ENCODE measurements around the gene PDIA5.

DNA sequence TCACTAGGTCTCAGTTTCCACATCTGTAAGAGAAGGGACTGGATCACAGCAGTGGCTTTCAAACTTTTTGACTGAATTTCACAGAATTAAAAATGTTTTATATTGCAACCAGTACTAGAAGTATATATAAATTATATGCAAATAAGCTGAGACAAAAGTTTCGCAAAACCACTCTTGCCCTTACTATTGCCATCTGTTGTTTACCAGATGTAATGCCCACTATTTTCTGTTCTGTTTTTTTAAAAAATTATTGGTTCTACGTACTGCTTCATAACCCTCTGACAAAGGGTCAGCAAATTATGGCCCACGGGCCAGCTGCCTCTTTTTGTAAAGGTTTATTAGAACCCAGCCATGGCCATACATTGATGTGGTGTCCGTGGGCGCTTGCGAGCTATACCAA, 44.8 kb downstream of the PDIA5 start:
- TF ChIP-seq, protein P1, sequence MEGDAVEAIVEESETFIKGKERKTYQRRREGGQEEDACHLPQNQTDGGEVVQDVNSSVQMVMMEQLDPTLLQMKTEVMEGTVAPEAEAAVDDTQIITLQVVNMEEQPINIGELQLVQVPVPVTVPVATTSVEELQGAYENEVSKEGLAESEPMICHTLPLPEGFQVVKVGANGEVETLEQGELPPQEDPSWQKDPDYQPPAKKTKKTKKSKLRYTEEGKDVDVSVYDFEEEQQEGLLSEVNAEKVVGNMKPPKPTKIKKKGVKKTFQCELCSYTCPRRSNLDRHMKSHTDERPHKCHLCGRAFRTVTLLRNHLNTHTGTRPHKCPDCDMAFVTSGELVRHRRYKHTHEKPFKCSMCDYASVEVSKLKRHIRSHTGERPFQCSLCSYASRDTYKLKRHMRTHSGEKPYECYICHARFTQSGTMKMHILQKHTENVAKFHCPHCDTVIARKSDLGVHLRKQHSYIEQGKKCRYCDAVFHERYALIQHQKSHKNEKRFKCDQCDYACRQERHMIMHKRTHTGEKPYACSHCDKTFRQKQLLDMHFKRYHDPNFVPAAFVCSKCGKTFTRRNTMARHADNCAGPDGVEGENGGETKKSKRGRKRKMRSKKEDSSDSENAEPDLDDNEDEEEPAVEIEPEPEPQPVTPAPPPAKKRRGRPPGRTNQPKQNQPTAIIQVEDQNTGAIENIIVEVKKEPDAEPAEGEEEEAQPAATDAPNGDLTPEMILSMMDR (IDR thresholded peaks at IDR 0.05 in 2 of 3, conservative IDR thresholded peaks at IDR 0.05 in 1 of 3; ENCODE audit: borderline replicate concordance in 1 of 3, insufficient read depth in 1 of 3, low read depth in 2 of 3, low read length in 2 of 3) = no peak
- TF ChIP-seq SIN3A (IDR thresholded peaks at IDR 0.05; ENCODE audit: low read depth) = no peak
- TF ChIP-seq EZH2phosphoT487 (IDR thresholded peaks at IDR 0.05; ENCODE audit: borderline replicate concordance) = no peak
- TF ChIP-seq CBX3 (IDR thresholded peaks at IDR 0.05; ENCODE audit: low read depth) = no peak
- TF ChIP-seq FOSL1 (IDR thresholded peaks at IDR 0.05; ENCODE audit: low read depth) = no peak
- no peak for TF ChIP-seq EGR1 (IDR thresholded peaks at IDR 0.05; ENCODE audit: low read depth)
- TF ChIP-seq, protein P2, sequence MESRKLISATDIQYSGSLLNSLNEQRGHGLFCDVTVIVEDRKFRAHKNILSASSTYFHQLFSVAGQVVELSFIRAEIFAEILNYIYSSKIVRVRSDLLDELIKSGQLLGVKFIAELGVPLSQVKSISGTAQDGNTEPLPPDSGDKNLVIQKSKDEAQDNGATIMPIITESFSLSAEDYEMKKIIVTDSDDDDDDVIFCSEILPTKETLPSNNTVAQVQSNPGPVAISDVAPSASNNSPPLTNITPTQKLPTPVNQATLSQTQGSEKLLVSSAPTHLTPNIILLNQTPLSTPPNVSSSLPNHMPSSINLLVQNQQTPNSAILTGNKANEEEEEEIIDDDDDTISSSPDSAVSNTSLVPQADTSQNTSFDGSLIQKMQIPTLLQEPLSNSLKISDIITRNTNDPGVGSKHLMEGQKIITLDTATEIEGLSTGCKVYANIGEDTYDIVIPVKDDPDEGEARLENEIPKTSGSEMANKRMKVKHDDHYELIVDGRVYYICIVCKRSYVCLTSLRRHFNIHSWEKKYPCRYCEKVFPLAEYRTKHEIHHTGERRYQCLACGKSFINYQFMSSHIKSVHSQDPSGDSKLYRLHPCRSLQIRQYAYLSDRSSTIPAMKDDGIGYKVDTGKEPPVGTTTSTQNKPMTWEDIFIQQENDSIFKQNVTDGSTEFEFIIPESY (IDR thresholded peaks at IDR 0.05; ENCODE audit: extremely low read depth, insufficient replicate concordance, low read length) = no peak
- TF ChIP-seq POLR2A (IDR thresholded peaks at IDR 0.05; ENCODE audit: borderline replicate concordance, extremely low read depth, insufficient read depth, insufficient read length) = no peak
- no peak for TF ChIP-seq POLR2AphosphoS5 (IDR thresholded peaks at IDR 0.05; ENCODE audit: low read depth, low read length)
- TF ChIP-seq RAD21 (IDR thresholded peaks at IDR 0.05; ENCODE audit: low read depth) = no peak
- no peak for TF ChIP-seq CEBPB (IDR thresholded peaks at IDR 0.05; ENCODE audit: low read depth)
- TF ChIP-seq, protein P3, sequence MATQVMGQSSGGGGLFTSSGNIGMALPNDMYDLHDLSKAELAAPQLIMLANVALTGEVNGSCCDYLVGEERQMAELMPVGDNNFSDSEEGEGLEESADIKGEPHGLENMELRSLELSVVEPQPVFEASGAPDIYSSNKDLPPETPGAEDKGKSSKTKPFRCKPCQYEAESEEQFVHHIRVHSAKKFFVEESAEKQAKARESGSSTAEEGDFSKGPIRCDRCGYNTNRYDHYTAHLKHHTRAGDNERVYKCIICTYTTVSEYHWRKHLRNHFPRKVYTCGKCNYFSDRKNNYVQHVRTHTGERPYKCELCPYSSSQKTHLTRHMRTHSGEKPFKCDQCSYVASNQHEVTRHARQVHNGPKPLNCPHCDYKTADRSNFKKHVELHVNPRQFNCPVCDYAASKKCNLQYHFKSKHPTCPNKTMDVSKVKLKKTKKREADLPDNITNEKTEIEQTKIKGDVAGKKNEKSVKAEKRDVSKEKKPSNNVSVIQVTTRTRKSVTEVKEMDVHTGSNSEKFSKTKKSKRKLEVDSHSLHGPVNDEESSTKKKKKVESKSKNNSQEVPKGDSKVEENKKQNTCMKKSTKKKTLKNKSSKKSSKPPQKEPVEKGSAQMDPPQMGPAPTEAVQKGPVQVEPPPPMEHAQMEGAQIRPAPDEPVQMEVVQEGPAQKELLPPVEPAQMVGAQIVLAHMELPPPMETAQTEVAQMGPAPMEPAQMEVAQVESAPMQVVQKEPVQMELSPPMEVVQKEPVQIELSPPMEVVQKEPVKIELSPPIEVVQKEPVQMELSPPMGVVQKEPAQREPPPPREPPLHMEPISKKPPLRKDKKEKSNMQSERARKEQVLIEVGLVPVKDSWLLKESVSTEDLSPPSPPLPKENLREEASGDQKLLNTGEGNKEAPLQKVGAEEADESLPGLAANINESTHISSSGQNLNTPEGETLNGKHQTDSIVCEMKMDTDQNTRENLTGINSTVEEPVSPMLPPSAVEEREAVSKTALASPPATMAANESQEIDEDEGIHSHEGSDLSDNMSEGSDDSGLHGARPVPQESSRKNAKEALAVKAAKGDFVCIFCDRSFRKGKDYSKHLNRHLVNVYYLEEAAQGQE (IDR thresholded peaks at IDR 0.05; ENCODE audit: low read depth) = no peak

Data from HCT116 (cell line).